ENCODE measurements around the gene MRPL49.

MRPL49 gene

DNA sequence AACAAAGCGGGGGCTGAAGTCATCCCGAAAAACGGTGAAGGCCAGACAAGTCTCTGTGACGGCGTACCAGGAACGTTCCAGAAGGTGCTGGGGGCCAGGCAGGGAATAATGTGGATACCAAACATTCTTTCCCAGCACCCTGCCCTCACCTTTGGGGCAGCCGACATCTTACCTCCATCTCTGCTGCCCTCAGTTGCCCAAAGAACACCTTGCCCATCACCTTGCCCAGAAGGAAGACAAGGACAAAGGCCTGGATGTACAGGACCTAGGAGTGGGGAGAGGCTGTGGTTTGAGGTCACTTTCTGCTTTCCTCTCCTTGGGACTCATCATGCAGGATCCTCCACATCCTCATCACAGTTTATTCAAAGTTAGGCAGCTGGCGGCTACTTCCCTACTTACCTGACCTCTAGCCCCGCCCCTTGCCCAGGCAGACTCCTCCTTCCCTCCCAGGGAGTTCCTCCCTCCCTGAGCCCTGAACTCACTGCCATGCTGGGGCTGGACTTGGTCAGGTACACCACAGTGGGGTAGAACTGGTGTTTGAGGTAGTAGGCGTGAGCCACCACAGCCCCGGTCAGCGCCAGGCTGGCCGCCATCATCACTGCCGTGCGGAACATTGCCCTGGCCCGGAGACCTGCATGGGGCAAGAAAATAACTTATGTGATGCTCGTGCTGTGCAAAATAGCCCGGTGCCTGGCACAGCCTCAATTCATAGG is 11.0 kb downstream of the MRPL49 start:
- Histone ChIP-seq H3K36me3 (ENCODE audit: control insufficient read depth, insufficient read depth, low read length) (peaks cover 2% of the 10 kb centered on the region), H3K27me3 (ENCODE audit: insufficient read depth, low read length, poor library complexity) (no peaks in the 10 kb centered on the region), H3K4ac (ENCODE audit: low read depth, low read length) (no peak overlapping the region), H2BK5ac (ENCODE audit: low read length) (no peak overlapping the region), H3K23ac (ENCODE audit: low read length) (no peak overlapping the region), H3K79me2 (ENCODE audit: control insufficient read depth, insufficient read depth, low read length) (peaks cover 13% of the 10 kb centered on the region), H3K4me2 (ENCODE audit: low read length) (peak overlapping the region; percentile 84), H2BK15ac (replicated peaks; ENCODE audit: low read depth) (no peak overlapping the region), H3K9ac (ENCODE audit: low read length) (peak overlapping the region; percentile 87), H3K18ac (ENCODE audit: low read length) (no peak overlapping the region), H3K4me3 (ENCODE audit: low read length) (peak overlapping the region; percentile 83), H4K8ac (ENCODE audit: low read depth, low read length) (no peak overlapping the region), H2AK5ac (ENCODE audit: low read length) (peak overlapping the region; percentile 78), H3K27ac (ENCODE audit: low read depth, low read length) (no peak overlapping the region), H3K79me1 (ENCODE audit: low read length) (peaks cover 16% of the 10 kb centered on the region), H2BK120ac (ENCODE audit: low read depth, low read length) (no peak overlapping the region), H4K5ac (ENCODE audit: low read length) (no peak overlapping the region), H3K56ac (ENCODE audit: low read length) (peak overlapping the region; percentile 91), H3K4me1 (ENCODE audit: control insufficient read depth, low read depth, low read length) (peaks cover 2% of the 10 kb centered on the region)
- WGBS (ENCODE audit: extremely low coverage, insufficient coverage, low lambda C conversion rate): no CpG with 5 or more reads among the region's 18 CpGs
- DNase-seq: peak; percentile 77

DNA sequence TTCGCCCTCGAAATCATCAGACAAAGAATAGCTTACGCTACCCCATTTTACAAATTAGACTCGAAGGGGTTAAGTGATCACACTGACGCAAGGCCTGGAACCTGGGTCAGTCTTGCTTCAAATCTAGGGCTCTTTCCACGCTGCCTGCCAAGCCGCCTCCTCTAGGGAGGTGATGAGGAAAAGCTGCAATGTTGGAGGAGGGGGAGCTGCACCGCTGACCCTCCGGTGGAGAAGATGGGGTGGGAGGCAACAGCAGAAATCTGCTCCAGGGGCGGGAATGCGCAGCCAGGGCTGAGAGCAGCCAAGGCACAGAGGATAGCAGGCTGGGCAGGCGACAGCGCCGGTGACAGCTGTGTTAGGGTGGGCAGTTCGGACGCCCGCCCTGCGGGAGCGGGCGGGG is 11.6 kb downstream of the MRPL49 start:
- H3K79me1 ChIP-seq (ENCODE audit: low read length): peaks cover 16% of the 10 kb centered on the region
- no peak overlapping the region for H3K27ac ChIP-seq (ENCODE audit: low read depth, low read length)
- no peak overlapping the region for H2BK120ac ChIP-seq (ENCODE audit: low read depth, low read length)
- peaks cover 2% of the 10 kb centered on the region for H3K36me3 ChIP-seq (ENCODE audit: control insufficient read depth, insufficient read depth, low read length)
- DNase-seq: no peak
- no peak overlapping the region for H2AK5ac ChIP-seq (ENCODE audit: low read length)
- H3K4ac ChIP-seq (ENCODE audit: low read depth, low read length): no peak overlapping the region
- H3K9ac ChIP-seq (ENCODE audit: low read length): peak overlapping the region; percentile 87
- no peak overlapping the region for H4K5ac ChIP-seq (ENCODE audit: low read length)
- no CpG with 5 or more reads among the region's 20 CpGs for WGBS (ENCODE audit: extremely low coverage, insufficient coverage, low lambda C conversion rate)
- H3K79me2 ChIP-seq (ENCODE audit: control insufficient read depth, insufficient read depth, low read length): peaks cover 13% of the 10 kb centered on the region
- peak overlapping the region; percentile 84 for H3K4me2 ChIP-seq (ENCODE audit: low read length)
- peak overlapping the region; percentile 83 for H3K4me3 ChIP-seq (ENCODE audit: low read length)
- no peak overlapping the region for H2BK5ac ChIP-seq (ENCODE audit: low read length)
- H3K56ac ChIP-seq (ENCODE audit: low read length): peak overlapping the region; percentile 91
- peaks cover 2% of the 10 kb centered on the region for H3K4me1 ChIP-seq (ENCODE audit: control insufficient read depth, low read depth, low read length)
- H2BK15ac ChIP-seq (replicated peaks; ENCODE audit: low read depth): no peak overlapping the region
- no peak overlapping the region for H4K8ac ChIP-seq (ENCODE audit: low read depth, low read length)
- H3K23ac ChIP-seq (ENCODE audit: low read length): peak overlapping the region; percentile 1
- no peaks in the 10 kb centered on the region for H3K27me3 ChIP-seq (ENCODE audit: insufficient read depth, low read length, poor library complexity)
- H3K18ac ChIP-seq (ENCODE audit: low read length): no peak overlapping the region

DNA sequence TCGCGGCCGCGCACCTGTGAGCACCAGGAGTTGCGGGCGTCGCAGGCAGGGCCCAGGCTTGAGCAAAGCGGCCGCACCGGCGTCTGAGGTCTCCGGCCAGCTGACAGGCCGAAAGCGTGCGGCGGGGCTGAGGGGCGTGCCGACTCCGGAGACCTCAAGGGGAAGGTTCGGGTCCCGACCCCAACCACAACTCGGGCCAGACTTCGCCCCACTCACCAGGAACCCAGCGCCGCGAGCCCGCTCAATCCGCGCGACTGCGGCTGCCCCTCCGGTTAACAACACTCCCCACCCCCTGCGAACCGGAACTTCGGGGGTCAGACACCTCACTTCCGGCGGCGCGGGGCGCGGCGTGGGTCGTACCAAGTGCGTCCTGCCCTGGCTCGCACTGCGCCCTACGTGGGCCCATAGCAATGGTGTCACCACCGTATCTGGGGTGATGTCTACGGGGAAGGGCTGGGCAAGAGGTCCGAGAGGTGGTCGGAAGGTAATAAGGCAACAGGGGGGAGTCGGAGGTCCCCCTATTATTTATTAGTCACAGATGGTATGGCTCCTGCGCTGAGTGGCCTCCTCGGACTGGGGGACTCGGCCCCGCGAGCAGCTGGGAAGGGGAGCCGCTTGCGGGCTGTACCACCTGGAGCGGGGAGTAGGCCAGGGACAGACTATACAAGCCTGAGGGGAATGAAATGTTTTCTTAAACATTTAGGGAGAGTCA is 12.3 kb downstream of the MRPL49 start, which contains the start of gene SYVN1:
Gene SYVN1 (minus strand): TSS at position 280 of the 712 bp plus-strand sequence. CDS start 918 bp downstream, outside the sequence.
- Histone ChIP-seq H2AK5ac (ENCODE audit: low read length) (no peak within 1 kb of the TSS), H2BK5ac (ENCODE audit: low read length) (peak within 1 kb of the TSS; percentile 80), H3K36me3 (ENCODE audit: control insufficient read depth, insufficient read depth, low read length) (peaks cover 2% of the 10 kb centered on the region), H3K9ac (ENCODE audit: low read length) (peak within 1 kb of the TSS; percentile 87), H3K18ac (ENCODE audit: low read length) (peak within 1 kb of the TSS; percentile 19), H3K4me3 (ENCODE audit: low read length) (peak within 1 kb of the TSS; percentile 83), H3K27me3 (ENCODE audit: insufficient read depth, low read length, poor library complexity) (no peaks in the 10 kb centered on the region), H3K79me2 (ENCODE audit: control insufficient read depth, insufficient read depth, low read length) (peaks cover 13% of the 10 kb centered on the region), H4K8ac (ENCODE audit: low read depth, low read length) (no peak within 1 kb of the TSS), H3K56ac (ENCODE audit: low read length) (peak within 1 kb of the TSS; percentile 91), H3K4me2 (ENCODE audit: low read length) (peak within 1 kb of the TSS; percentile 84), H2BK15ac (replicated peaks; ENCODE audit: low read depth) (no peak within 1 kb of the TSS), H4K5ac (ENCODE audit: low read length) (no peak within 1 kb of the TSS), H3K4ac (ENCODE audit: low read depth, low read length) (no peak within 1 kb of the TSS), H3K79me1 (ENCODE audit: low read length) (peaks cover 16% of the 10 kb centered on the region), H3K23ac (ENCODE audit: low read length) (peak within 1 kb of the TSS; percentile 1), H2BK120ac (ENCODE audit: low read depth, low read length) (no peak within 1 kb of the TSS), H3K27ac (ENCODE audit: low read depth, low read length) (peak within 1 kb of the TSS; percentile 10), H3K4me1 (ENCODE audit: control insufficient read depth, low read depth, low read length) (peaks cover 2% of the 10 kb centered on the region)
- WGBS (ENCODE audit: extremely low coverage, insufficient coverage, low lambda C conversion rate): no CpG with 5 or more reads among the region's 60 CpGs
- peak; percentile 91 for DNase-seq

DNA sequence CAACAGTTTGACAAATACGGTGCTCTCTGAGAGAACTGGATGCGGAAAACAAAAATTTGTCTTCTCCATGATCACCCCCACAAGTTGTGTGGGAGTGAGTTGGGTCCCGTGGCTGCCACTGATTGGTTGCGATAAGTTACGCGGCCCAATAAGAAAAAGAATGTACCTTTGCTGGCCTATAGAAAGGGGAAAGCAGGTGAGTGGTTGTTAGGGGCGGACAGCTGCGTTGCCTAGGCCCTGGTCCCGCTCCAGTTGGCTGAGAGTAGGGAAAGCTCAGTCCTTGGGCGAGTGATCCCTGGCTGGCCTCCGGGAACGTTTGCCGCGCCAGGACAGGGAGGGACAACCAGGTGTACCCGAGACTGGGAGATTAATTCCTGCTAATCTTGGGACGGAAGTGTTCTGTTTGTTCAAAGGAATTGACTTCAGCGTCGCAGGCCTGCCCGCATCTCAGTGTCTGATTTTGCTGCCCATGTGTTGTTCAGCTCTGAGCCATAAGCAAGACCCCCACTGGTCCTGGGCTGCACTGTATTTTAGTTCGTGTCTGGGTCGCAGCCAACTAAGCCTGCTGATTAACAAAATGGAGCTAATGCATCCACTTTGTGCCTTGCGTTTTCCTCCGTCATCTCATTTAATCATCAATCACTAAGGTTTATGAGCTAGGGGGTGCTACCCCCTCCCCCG is 13.0 kb downstream of the MRPL49 start:
- Histone ChIP-seq H3K9ac (ENCODE audit: low read length) (peak overlapping the region; percentile 87), H3K4me1 (ENCODE audit: control insufficient read depth, low read depth, low read length) (peaks cover 2% of the 10 kb centered on the region), H3K18ac (ENCODE audit: low read length) (peak overlapping the region; percentile 19), H2BK15ac (replicated peaks; ENCODE audit: low read depth) (no peak overlapping the region), H3K4me2 (ENCODE audit: low read length) (peak overlapping the region; percentile 47), H3K36me3 (ENCODE audit: control insufficient read depth, insufficient read depth, low read length) (no peaks in the 10 kb centered on the region), H2AK5ac (ENCODE audit: low read length) (no peak overlapping the region), H4K5ac (ENCODE audit: low read length) (no peak overlapping the region), H3K56ac (ENCODE audit: low read length) (peak overlapping the region; percentile 91), H3K79me1 (ENCODE audit: low read length) (peaks cover 16% of the 10 kb centered on the region), H3K27me3 (ENCODE audit: insufficient read depth, low read length, poor library complexity) (no peaks in the 10 kb centered on the region), H4K8ac (ENCODE audit: low read depth, low read length) (no peak overlapping the region), H3K4ac (ENCODE audit: low read depth, low read length) (no peak overlapping the region), H3K79me2 (ENCODE audit: control insufficient read depth, insufficient read depth, low read length) (peaks cover 13% of the 10 kb centered on the region), H2BK120ac (ENCODE audit: low read depth, low read length) (no peak overlapping the region), H3K23ac (ENCODE audit: low read length) (no peak overlapping the region), H3K4me3 (ENCODE audit: low read length) (peak overlapping the region; percentile 59), H2BK5ac (ENCODE audit: low read length) (peak overlapping the region; percentile 80), H3K27ac (ENCODE audit: low read depth, low read length) (peak overlapping the region; percentile 10)
- DNase-seq: peak; percentile 99
- WGBS (ENCODE audit: extremely low coverage, insufficient coverage, low lambda C conversion rate): no CpG with 5 or more reads among the region's 24 CpGs

DNA sequence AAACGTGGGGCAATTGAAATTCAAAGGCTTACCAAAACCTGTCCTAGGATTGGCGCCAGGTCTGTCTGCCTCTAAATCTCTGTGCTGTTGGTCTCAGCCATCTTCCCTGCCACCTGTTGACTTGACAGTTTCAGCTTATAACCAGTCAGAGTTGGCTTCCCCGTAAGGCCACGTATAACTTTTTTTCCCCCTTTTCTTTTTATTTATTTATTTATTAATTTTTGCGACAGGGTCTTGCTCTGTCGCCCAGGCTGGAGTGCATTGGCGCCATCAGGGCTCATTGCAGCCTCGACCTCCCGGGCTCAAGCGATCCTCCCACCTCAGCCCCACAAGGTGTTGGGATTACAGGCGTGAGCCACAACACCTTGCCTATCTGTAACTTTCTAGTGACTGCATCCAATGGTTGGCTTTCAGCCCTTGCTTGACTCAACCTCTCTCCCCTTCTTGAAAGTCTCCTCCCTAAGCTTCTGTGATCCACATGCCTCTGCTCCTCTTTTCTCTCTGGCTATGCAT is 13.6 kb downstream of the MRPL49 start:
- no CpG with 5 or more reads among the region's 11 CpGs for WGBS (ENCODE audit: extremely low coverage, insufficient coverage, low lambda C conversion rate)

More for the DNA sequence above, 13.6 kb downstream of the MRPL49 start:
- no peaks in the 10 kb centered on the region for H3K27me3 ChIP-seq (ENCODE audit: insufficient read depth, low read length, poor library complexity)
- peak overlapping the region; percentile 75 for H3K9ac ChIP-seq (ENCODE audit: low read length)
- no peak overlapping the region for H3K23ac ChIP-seq (ENCODE audit: low read length)
- H4K8ac ChIP-seq (ENCODE audit: low read depth, low read length): no peak overlapping the region
- peaks cover 13% of the 10 kb centered on the region for H3K79me2 ChIP-seq (ENCODE audit: control insufficient read depth, insufficient read depth, low read length)
- peaks cover 2% of the 10 kb centered on the region for H3K4me1 ChIP-seq (ENCODE audit: control insufficient read depth, low read depth, low read length)
- no peak overlapping the region for H2BK120ac ChIP-seq (ENCODE audit: low read depth, low read length)
- H4K5ac ChIP-seq (ENCODE audit: low read length): no peak overlapping the region
- H2BK15ac ChIP-seq (replicated peaks; ENCODE audit: low read depth): no peak overlapping the region
- no peak for DNase-seq
- H2AK5ac ChIP-seq (ENCODE audit: low read length): peak overlapping the region; percentile 19
- no peak overlapping the region for H2BK5ac ChIP-seq (ENCODE audit: low read length)
- H3K56ac ChIP-seq (ENCODE audit: low read length): peak overlapping the region; percentile 83
- no peak overlapping the region for H3K4ac ChIP-seq (ENCODE audit: low read depth, low read length)
- H3K79me1 ChIP-seq (ENCODE audit: low read length): peaks cover 16% of the 10 kb centered on the region
- no peak overlapping the region for H3K18ac ChIP-seq (ENCODE audit: low read length)
- H3K36me3 ChIP-seq (ENCODE audit: control insufficient read depth, insufficient read depth, low read length): no peaks in the 10 kb centered on the region
- H3K4me3 ChIP-seq (ENCODE audit: low read length): no peak overlapping the region
- H3K4me2 ChIP-seq (ENCODE audit: low read length): peak overlapping the region; percentile 19
- no peak overlapping the region for H3K27ac ChIP-seq (ENCODE audit: low read depth, low read length)

All from mesendoderm (in vitro differentiated cells).